Cerebellar nuclear complex (tissue), 1 donor: ENCODE data around the gene LCE7A.

Experiments used
- DNase-seq, 2 experiments: peaks; one replicate each; lab custom pipeline; 2025; lab: John Stamatoyannopoulos, UW

LCE7A gene

DNA sequence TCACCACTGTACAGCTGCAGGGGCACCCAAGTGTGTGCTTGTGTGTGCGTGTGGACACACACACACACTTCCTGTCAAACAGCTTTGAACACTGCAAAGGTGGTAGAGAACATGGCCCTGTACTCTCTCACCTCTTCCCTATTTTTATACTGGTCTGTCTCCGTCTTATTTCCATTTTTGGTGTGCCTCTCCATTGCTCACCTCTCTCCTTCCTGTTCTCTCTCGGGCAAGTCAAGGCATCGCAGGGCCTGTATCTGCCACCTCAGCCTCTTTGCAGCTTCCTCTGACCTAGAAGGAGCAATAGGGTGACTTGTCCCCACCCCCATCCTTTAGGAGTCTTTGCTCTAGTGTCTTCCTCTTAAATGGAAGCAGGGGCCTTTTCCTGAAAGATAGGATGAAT, 20.5 kb downstream of the LCE7A start:
- DNase-seq, result no peak

DNA sequence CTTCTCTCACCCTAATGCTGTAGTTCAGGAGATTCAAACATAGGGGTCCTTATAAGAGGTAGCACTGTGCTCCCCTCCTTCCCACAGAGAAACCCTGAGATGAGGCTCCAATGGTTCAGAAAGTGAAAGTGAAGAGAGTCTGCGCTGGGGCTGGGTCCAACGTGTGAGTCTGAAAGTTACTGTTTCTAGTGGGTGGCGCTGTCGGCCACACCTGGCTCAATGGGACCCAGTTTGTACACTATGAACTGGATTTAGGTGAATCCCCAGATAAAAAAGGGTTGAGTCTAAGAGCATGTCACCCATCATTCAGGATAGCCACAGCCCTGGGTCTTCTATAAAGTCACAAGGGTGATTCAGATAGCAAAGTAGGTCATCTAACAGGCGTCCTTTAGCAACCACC, 21.1 kb downstream of the LCE7A start:
- no peak for DNase-seq

DNA sequence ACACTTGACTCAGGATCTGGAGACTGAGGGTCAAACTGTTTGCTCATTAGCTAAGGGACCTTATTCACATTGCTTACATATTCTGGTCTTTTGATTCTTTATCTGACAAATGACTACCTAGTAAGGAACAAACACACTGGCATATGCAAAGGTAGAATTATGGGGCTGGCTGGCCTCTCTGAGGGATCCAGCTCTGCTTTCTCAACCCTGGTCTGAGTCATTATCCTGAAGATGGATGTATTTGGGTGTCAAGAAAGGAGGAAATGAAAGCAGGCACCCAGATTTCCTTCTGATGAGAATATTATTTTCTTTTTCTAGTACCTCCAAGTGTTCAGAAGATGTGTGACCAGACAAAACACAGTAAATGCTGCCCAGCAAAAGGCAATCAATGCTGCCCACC, 24.3 kb downstream of the LCE7A start:
- DNase-seq, result no peak

DNA sequence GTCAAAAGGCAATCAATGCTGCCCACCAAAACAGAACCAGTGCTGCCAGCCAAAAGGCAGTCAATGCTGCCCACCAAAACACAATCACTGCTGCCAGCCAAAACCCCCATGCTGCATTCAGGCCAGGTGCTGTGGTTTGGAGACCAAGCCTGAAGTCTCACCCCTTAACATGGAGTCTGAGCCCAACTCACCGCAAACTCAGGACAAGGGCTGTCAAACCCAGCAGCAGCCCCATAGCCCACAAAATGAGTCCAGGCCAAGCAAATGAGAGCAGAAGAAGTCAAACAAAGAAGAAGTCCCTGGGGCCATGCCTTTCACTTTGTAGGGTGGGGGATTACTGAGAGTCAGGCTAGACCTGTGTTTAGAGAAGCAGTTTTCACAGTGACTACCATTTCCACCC, 24.7 kb downstream of the LCE7A start:
- no peak for DNase-seq

GRCh38 chr1:152884966-152885624, 25.3 kb downstream of the LCE7A start:
- no peak for DNase-seq

- no peak for DNase-seq
These were observed 26.3 kb downstream of the LCE7A start for GRCh38 chr1:152886085-152886484.

- no peak for DNase-seq
These were observed 27.1 kb downstream of the LCE7A start for GRCh38 chr1:152886758-152887409.

DNA sequence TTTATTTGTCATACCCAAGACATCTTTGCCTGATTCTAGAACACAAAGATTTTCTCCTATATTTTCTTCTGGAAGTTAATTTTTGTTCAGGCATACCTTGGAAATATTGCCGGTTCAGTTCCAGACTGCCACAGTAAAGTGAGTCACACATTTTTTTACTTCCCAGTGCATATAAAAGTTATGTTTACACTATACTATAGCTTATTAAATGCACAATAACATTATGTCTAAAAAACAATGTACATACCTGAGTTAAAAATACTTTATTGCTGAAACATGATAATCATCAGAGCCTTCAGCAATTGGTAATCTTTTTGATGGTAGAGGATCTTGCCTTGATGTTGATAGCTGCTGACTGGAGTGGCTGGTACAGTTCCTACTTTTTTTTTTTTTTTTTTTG, 28.3 kb downstream of the LCE7A start:
- no peak for DNase-seq

GRCh38 chr1:152899027-152899426, 39.2 kb downstream of the LCE7A start:
- no peak for DNase-seq

DNA sequence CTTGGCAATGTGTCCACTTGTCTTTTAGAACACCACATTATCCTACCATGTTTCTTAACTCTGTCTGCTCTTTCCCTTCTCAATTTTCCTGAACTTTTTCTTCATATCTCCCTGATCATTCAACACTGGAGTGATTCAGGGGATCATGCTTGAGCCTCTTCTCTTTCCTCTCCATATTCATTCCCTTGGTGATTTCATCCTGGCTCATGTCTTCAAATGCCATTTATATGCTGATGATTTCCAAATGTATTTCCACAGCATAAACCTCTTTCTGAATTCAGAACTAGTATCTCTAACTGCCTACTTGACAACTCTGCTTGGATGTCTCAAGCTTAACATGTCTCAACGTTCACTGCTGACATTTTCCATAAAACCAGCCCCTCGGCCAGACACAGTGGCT, 40.1 kb downstream of the LCE7A start:
- DNase-seq, result no peak

DNA sequence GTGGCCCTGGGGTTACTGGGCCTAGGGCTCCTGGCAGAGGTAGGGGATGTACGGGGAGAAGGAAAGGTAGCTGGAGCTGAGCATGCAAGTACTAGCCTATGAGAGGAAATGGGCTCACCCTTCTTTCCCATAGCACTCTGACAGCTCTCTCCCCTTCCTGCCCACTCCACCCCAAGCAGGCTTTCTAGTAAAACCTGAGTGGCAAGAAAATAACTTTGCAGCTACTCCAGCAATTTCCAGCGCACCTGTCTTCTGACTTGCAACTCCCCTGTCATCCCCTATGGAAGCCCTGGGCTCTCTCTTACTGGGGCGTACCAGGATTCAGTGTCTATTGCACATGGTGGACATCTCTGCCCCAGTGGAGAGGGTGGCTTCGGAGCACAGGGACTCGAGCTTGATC, 41.8 kb downstream of the LCE7A start:
- DNase-seq, result no peak

DNA sequence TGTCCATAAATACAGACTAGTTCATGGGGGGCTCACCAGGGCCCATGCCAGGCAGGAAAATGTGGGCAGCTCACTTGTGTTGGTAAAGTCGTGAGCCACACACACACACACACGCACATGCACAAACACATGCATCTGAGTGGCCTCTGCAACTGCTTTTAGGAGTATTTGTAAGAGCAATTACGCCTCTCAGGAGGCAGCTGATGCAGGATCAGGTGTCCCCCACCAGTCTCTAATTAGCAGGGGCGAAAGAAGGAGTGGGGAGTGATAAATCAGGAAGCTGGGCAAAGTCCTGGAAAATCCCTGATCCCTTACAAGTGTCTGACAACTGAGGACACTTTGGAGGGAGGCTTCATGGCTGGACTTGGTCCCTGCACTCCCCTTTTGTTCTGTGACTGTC, 42.8 kb downstream of the LCE7A start:
- DNase-seq, result no peak

GRCh38 chr1:152904688-152905440, 45.1 kb downstream of the LCE7A start:
- DNase-seq, result no peak

DNA sequence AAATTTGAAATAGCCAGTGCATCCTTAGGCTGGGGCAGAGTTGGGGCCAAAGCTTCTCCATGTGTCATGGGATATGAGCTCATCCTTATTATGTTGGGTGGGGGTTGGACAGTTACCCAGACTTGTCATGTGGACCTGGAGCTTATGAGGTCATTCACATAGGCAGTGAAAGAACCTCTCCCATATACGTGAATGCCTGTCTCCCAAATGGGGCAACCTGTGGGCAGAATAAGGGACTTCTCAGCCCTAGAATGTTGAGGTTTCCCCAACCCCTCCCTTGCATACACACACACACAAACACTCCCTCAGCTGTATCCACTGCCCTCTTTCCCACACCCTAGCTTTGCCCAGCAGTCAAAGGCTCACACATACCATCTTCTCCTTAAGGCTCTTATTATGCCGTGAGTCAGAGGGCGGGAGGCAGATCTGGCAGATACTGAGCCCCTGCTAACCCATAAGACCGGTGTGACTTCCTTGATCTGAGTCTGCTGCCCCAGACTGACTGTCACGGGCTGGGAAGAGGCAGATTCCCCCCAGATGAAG, 46.3 kb downstream of the LCE7A start:
- no peak for DNase-seq

- DNase-seq, result no peak
These were observed 48.1 kb downstream of the LCE7A start, which contains the start of gene IVL for GRCh38 chr1:152907686-152908601. Gene IVL (plus strand): TSS chr1:152908546. CDS start chr1:152909798, 1,252 bp downstream.

- no peak for DNase-seq
These were observed 49.4 kb downstream of the LCE7A start for GRCh38 chr1:152909206-152909605.
